Transverse colon (tissue), 4 donors: ENCODE data around the gene WASHC3. TPM values are rescaled to one million over a fixed set of nuclear protein-coding genes. Genes with fewer than 3 reads are reported as not detected.

Experiments
- DNase-seq: peaks from one replicate; pipeline ENCODE4 v3.0.0-alpha.2; 2019
- H3K27ac ChIP-seq, 4 donors: fragments of 200-600 bp; sonication (generic); 2 replicates each; pipeline ENCODE4 v1.5.1; 2016 to 2018; ENCODE audit warnings: inconsistent platforms in 4 of 4
- H3K27me3 ChIP-seq: fragments of 200-600 bp; sonication (generic); 2 replicates; pipeline ENCODE4 v1.5.1; 2017; ENCODE audit warnings: inconsistent platforms
- H3K36me3 ChIP-seq, 4 donors: fragments of 200-600 bp; sonication (generic); 2 replicates each; pipeline ENCODE4 v1.5.1; 2017 to 2019; ENCODE audit warnings: inconsistent platforms in 4 of 4
- H3K4me1 ChIP-seq, 4 donors: fragments of 200-600 bp; sonication (generic); 2 replicates each; pipeline ENCODE4 v1.5.1; 2017 to 2020; ENCODE audit warnings: inconsistent platforms in 4 of 4
- H3K4me3 ChIP-seq, 4 donors: fragments of 200-600 bp; sonication (generic); 1 replicate in 1 of 4; 2 replicates in 3 of 4; pipeline versions ENCODE4 v1.5.1 to v1.6.1; 2017 to 2019; ENCODE audit warnings: inconsistent platforms in 4 of 4
- H3K9me3 ChIP-seq, 2 donors: fragments of 200-600 bp; sonication (generic); 2 replicates each; pipeline ENCODE4 v1.5.1; 2017 to 2019; ENCODE audit warnings: inconsistent platforms in 2 of 2
- CTCF ChIP-seq, 5 experiments: fragments of 200-600 bp in 3 of 5; fragments of 450-650 bp in 2 of 5; sonication (generic) in 3 of 5; IDR thresholded peaks; 1 replicate in 2 of 5; 2 replicates in 3 of 5; pipeline ENCODE4 v1.5.1; 2016 to 2017; ENCODE audit warnings: antibody characterized with exemption in 5 of 5, inconsistent platforms in 3 of 5, mild to moderate bottlenecking in 2 of 5, moderate library complexity in 1 of 5
- EP300 ChIP-seq: sonication (generic); formaldehyde crosslinking; IDR thresholded peaks from one replicate; pipeline ENCODE4 v1.6.1; 2017; ENCODE audit warnings: antibody characterized with exemption, low read depth
- POLR2A ChIP-seq: fragments of 450-650 bp; IDR thresholded peaks from one replicate; pipeline ENCODE4 v1.6.1; 2016; ENCODE audit warnings: antibody characterized with exemption, mild to moderate bottlenecking, moderate library complexity
- POLR2AphosphoS5 ChIP-seq, 3 donors: sonication (generic); formaldehyde crosslinking; IDR thresholded peaks; one replicate each; pipeline ENCODE4 v1.6.1; 2016; ENCODE audit warnings: antibody characterized with exemption in 3 of 3
- WGBS, 2 donors: methylation state at CpG; one replicate each; pipeline ENCODE4 v1.1.5; 2018; ENCODE audit warnings: low coverage in 1 of 2; 5-methylcytosine and 5-hydroxymethylcytosine counted together
- in situ Hi-C, 4 donors: fragments of 200-750 bp; cut with MboI; loops; one replicate each; pipeline versions ENCODE4 v1.15.0 to v1.15.1; 2017; ENCODE audit warnings: low sequenced_read_pairs in 3 of 4, low pct_ligation_motif_present in 1 of 4, low pct_unique_long_range_greater_than_20kb in 1 of 4
- intact Hi-C: fragments of 100-400 bp; cut with DNase I; formaldehyde crosslinking; loops from one replicate; pipeline ENCODE4 v1.15.1; 2023; ENCODE audit warnings: low total_unique reads
- total RNA-seq, 4 donors: library from RNA; depleted of rRNA; stranded (reverse); fragments of >200 nt; gene quantifications; one replicate each; pipeline ENCODE4 v1.1.0, GENCODE V29; 2016

The WASHC3 gene
- total RNA-seq, 4 donors from 2014 or later: 18.7 to 78.6 (median 52.3) TPM

- 74 to 100% methylated on average over 1 of the region's 1 CpG for WGBS, 2 donors
- H3K4me1 ChIP-seq: no peaks in the 10 kb centered on the region
- H3K27ac ChIP-seq: no peak overlapping the region
- no peak for TF ChIP-seq POLR2A
- TF ChIP-seq CTCF (IDR thresholded peaks at IDR 0.05): no peak
- TF ChIP-seq EP300: no peak
- TF ChIP-seq POLR2AphosphoS5 (IDR thresholded peaks at IDR 0.05): no peak
- DNase-seq: no peak
- intact Hi-C loops (no loop called here), in situ Hi-C loops (no loop called here)
- H3K4me3 ChIP-seq: no peak overlapping the region
- H3K9me3 ChIP-seq: no peaks in the 10 kb centered on the region
- no peaks in the 10 kb centered on the region for H3K27me3 ChIP-seq
- peaks cover 0 to 65% (median 9%) of the 10 kb centered on the region in 4 donors for H3K36me3 ChIP-seq
These were observed 17.9 kb downstream of the WASHC3 start for GRCh38 chr12:102043928-102044327.

- H3K4me3 ChIP-seq: no peak overlapping the region
- H3K27ac ChIP-seq: no peak overlapping the region
- H3K4me1 ChIP-seq: no peaks in the 10 kb centered on the region
- H3K9me3 ChIP-seq: no peaks in the 10 kb centered on the region
- DNase-seq: no peak
- no peak for TF ChIP-seq POLR2AphosphoS5 (IDR thresholded peaks at IDR 0.05)
- TF ChIP-seq CTCF (IDR thresholded peaks at IDR 0.05): no peak
- no peak for TF ChIP-seq POLR2A
- no peak for TF ChIP-seq EP300
- in situ Hi-C loops: no loop called here
- H3K36me3 ChIP-seq: peaks cover 0 to 17% (median 7%) of the 10 kb centered on the region in 4 donors
- 63% methylated on average over 3 of the region's 3 CpGs for WGBS, 2 donors
- intact Hi-C loops: no loop called here
- no peaks in the 10 kb centered on the region for H3K27me3 ChIP-seq
These were observed 27.6 kb downstream of the WASHC3 start for GRCh38 chr12:102033991-102034745.

DNA sequence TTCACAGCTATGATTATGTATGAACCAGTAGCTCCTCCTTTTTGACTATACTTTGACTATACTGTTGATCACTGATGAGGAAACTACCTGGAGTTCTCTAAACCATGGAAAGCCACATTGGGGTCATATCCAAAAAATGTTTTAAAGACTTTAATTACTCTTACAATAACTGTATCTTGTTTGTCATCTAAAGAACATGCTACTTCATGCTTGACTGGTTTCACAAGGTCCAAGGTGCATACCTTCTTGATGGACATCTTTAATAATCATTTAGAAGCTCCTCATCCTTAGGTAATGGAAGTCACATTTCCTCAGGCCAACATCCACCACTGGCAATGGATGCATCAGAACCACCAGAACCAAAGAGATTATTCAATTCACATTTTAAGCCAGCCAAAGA is 29.9 kb downstream of the WASHC3 start:
- TF ChIP-seq POLR2A (no peak), EP300 (no peak), POLR2AphosphoS5 (IDR thresholded peaks at IDR 0.05) (no peak), CTCF (IDR thresholded peaks at IDR 0.05) (no peak)
- H3K9me3 ChIP-seq: no peaks in the 10 kb centered on the region
- in situ Hi-C loops (no loop called here), intact Hi-C loops (no loop called here)
- peaks cover 0 to 7% (median 3%) of the 10 kb centered on the region in 4 donors for H3K36me3 ChIP-seq
- H3K4me3 ChIP-seq: no peak overlapping the region
- H3K4me1 ChIP-seq: no peaks in the 10 kb centered on the region
- H3K27ac ChIP-seq: no peak overlapping the region
- no peaks in the 10 kb centered on the region for H3K27me3 ChIP-seq
- no peak for DNase-seq

DNA sequence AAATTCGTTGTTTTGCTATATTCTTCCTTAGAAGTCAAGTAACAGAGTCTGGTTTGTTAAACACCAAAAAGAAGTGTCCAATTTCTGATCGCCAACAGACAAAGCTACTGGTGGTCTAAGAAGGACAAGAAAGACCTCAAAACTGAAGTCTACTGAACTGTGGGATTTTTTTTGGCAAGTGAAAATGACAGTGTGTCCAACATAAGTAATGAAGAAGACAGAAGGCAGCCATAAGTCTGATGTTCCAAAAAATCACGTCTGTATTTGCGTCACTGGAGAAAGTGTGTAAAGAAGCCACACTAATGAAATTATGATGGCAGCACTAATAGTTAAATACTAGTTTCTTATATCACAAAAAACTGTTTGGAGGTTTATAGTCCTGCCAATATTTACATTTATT is 32.6 kb downstream of the WASHC3 start:
- Histone ChIP-seq H3K36me3 (peaks cover 0 to 6% (median 0%) of the 10 kb centered on the region in 4 donors), H3K27ac (peak overlapping the region in 1 of 4 donors; percentile 17), H3K27me3 (no peaks in the 10 kb centered on the region), H3K9me3 (no peaks in the 10 kb centered on the region), H3K4me1 (peaks cover 0 to 6% (median 0%) of the 10 kb centered on the region in 4 donors), H3K4me3 (no peak overlapping the region)
- 78 to 85% methylated on average over 4 of the region's 4 CpGs for WGBS, 2 donors
- in situ Hi-C loops (no loop called here), intact Hi-C loops (no loop called here)
- no peak for TF ChIP-seq CTCF (IDR thresholded peaks at IDR 0.05)
- no peak for TF ChIP-seq POLR2AphosphoS5 (IDR thresholded peaks at IDR 0.05)
- TF ChIP-seq EP300: no peak
- no peak for TF ChIP-seq POLR2A
- no peak for DNase-seq
